Coronary artery (tissue), 2 donors: ENCODE data around the gene UBAP1.

ENCODE experiments used
- DNase-seq: peaks from one replicate; pipeline ENCODE4 v3.0.0-alpha.2; 2017; ENCODE audit warnings: low spot score
- H3K27ac ChIP-seq, 2 donors: fragments of 200-600 bp; sonication (generic); one replicate each; pipeline ENCODE4 v1.5.1; 2016 to 2019
- H3K4me3 ChIP-seq: fragments of 200-600 bp; sonication (generic); 2 replicates; pipeline ENCODE4 v1.5.1; 2016; ENCODE audit warnings: mild to moderate bottlenecking, moderate library complexity
- TF ChIP-seq, protein P1 (sequence below): fragments of 200-600 bp; sonication (generic); IDR thresholded peaks from one replicate; pipeline ENCODE4 v1.5.1; 2019; ENCODE audit warnings: antibody characterized with exemption

The UBAP1 gene

GRCh38 chr9:34143116-34143515 is 35.7 kb upstream of the UBAP1 start:
- TF ChIP-seq, protein P1, sequence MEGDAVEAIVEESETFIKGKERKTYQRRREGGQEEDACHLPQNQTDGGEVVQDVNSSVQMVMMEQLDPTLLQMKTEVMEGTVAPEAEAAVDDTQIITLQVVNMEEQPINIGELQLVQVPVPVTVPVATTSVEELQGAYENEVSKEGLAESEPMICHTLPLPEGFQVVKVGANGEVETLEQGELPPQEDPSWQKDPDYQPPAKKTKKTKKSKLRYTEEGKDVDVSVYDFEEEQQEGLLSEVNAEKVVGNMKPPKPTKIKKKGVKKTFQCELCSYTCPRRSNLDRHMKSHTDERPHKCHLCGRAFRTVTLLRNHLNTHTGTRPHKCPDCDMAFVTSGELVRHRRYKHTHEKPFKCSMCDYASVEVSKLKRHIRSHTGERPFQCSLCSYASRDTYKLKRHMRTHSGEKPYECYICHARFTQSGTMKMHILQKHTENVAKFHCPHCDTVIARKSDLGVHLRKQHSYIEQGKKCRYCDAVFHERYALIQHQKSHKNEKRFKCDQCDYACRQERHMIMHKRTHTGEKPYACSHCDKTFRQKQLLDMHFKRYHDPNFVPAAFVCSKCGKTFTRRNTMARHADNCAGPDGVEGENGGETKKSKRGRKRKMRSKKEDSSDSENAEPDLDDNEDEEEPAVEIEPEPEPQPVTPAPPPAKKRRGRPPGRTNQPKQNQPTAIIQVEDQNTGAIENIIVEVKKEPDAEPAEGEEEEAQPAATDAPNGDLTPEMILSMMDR, result no peak
- DNase-seq, result no peak
- Histone ChIP-seq H3K4me3 (no peak overlapping the region), H3K27ac (no peak overlapping the region)

GRCh38 chr9:34145165-34145564 is 33.7 kb upstream of the UBAP1 start:
- TF ChIP-seq, protein P1, result no peak

DNA sequence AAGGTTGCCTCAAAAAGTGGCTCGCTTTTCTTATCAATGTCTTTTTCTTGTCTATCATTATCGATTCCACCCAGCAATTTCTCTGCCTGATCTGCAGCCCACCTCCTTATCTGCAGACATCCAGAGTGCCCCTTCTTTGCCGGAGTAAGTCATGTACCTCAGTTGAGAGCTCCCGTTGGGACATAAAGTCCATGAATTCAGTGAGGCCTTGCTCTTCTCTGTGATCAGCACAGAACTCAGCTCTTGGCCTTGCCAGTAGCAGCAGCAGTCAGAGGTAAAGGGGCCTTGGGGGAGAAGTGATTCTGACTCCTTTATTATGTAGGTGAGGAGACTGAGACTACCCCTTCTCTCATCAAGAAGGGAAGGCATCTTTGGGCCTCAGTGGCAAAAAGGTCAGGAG is 27.4 kb upstream of the UBAP1 start:
- TF ChIP-seq, protein P1, result no peak
- no peak overlapping the region for H3K4me3 ChIP-seq
- no peak for DNase-seq
- H3K27ac ChIP-seq, result no peak overlapping the region

More at GRCh38 chr9:34145165-34145564, 33.7 kb upstream of the UBAP1 start:
- Histone ChIP-seq H3K4me3 (no peak overlapping the region), H3K27ac (no peak overlapping the region)
- no peak for DNase-seq

GRCh38 chr9:34154057-34154456 is 24.8 kb upstream of the UBAP1 start:
- TF ChIP-seq, protein P1, result no peak
- DNase-seq, result no peak
- Histone ChIP-seq H3K4me3 (no peak overlapping the region), H3K27ac (no peak overlapping the region)

DNA sequence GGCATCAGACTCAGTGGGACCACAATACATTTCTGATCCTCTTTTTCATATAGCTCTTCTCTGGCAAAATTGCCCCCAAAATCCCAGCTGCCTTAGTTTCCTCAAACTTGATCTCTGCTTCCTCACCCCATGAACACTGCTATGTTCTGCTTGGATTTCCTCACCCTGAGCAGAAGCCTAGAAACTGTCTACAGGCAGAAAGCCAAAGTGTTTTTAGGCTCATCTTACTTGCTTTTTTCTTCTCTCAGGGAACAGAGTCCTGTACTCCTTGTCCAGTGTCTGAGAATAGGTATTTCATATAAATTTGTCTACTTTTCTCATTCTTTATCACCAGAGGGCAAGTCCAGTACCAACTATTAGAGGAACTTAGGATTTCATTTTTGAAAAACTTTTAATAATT is 21.5 kb upstream of the UBAP1 start:
- no peak overlapping the region for H3K27ac ChIP-seq
- no peak overlapping the region for H3K4me3 ChIP-seq
- DNase-seq, result no peak
- TF ChIP-seq, protein P1, result no peak

- TF ChIP-seq, protein P1, result no peak
- no peak for DNase-seq
- Histone ChIP-seq H3K4me3 (no peak overlapping the region), H3K27ac (no peak overlapping the region)
Observed at GRCh38 chr9:34157898-34158297, 20.9 kb upstream of the UBAP1 start.

GRCh38 chr9:34158362-34158869 is 20.4 kb upstream of the UBAP1 start:
- DNase-seq, result no peak
- H3K4me3 ChIP-seq, result no peak overlapping the region
- H3K27ac ChIP-seq, result no peak overlapping the region
- TF ChIP-seq, protein P1, result no peak
